Measurements from ENCODE around the gene YTHDF2. TPM values are rescaled to one million over a fixed set of nuclear protein-coding genes. Genes with fewer than 3 reads are reported as not detected.
A peak's percentile ranks its signal among the peaks of the same experiment; 100 is the strongest.
"Not testable (repeated sequence)": the region's sequence is repeated elsewhere in the genome, so short reads cannot be mapped to it uniquely, and the experiment has no call there.

The YTHDF2 gene
- polyA plus RNA-seq, 3 donors = 20.7 to 81.6 (median 74.2) TPM

GRCh38 chr1:28790377-28791035 lies 53.8 kb downstream of the YTHDF2 start:
- WGBS (ENCODE audit: insufficient coverage) = 86% methylated on average over 11 of the region's 12 CpGs
- no peak for TF ChIP-seq CTCF (IDR thresholded peaks at IDR 0.05)
- H3K27me3 ChIP-seq (ENCODE audit: control insufficient read depth in 2 of 2, insufficient read depth in 2 of 2, low read length in 2 of 2) = no peaks in the 10 kb centered on the region
- intact Hi-C loops (cut with micrococcal nuclease) = no loop called here
- no peak overlapping the region for H3K27ac ChIP-seq (ENCODE audit: low read depth in 1 of 2, low read length in 2 of 2)
- H2AFZ ChIP-seq (ENCODE audit: insufficient read depth, low read depth, low read length, poor library complexity, severe bottlenecking) = no peak overlapping the region
- Mint-ChIP-seq H3K4me1 (peaks cover 8% of the 10 kb centered on the region), H3K36me3 (no peaks in the 10 kb centered on the region), H3K4me3 (no peak overlapping the region), H3K9me3 (peaks cover 0 to under 1% (median 0%) of the 10 kb centered on the region in 7 donors), H3K27ac (no peak overlapping the region), H3K27me3 (ENCODE audit: low read depth in 3 of 3) (peaks cover 2 to 9% (median 4%) of the 10 kb centered on the region in 3 donors)
- no peak overlapping the region for H3K9ac ChIP-seq (ENCODE audit: insufficient read depth, low read length, poor library complexity, severe bottlenecking)
- no peaks in the 10 kb centered on the region for H4K20me1 ChIP-seq (ENCODE audit: insufficient read depth, low read length)
- H3K79me2 ChIP-seq (ENCODE audit: insufficient read depth, low read length) = no peaks in the 10 kb centered on the region
- no peaks in the 10 kb centered on the region for H3K36me3 ChIP-seq (replicated peaks in 1 of 2; ENCODE audit: control insufficient read depth in 1 of 2, insufficient read depth in 2 of 2, low read length in 2 of 2)
- H3K4me2 ChIP-seq (replicated peaks; ENCODE audit: extremely low read depth, low read length, poor library complexity, severe bottlenecking) = no peak overlapping the region
- no peak overlapping the region for H3K4me3 ChIP-seq (replicated peaks in 1 of 3; ENCODE audit: low read depth in 2 of 3, low read length in 3 of 3)
- DNase-seq = no peak
- H3K4me1 ChIP-seq (ENCODE audit: control insufficient read depth in 1 of 2, insufficient read depth in 2 of 2, low read length in 2 of 2) = peaks cover 3% of the 10 kb centered on the region in 2 donors
- no peaks in the 10 kb centered on the region for H3K9me3 ChIP-seq (replicated peaks in 1 of 2; ENCODE audit: control insufficient read depth in 1 of 2, insufficient read depth in 1 of 2, low read length in 2 of 2)

GRCh38 chr1:28791929-28792328 lies 55.2 kb downstream of the YTHDF2 start:
- H3K27ac ChIP-seq (ENCODE audit: low read depth in 1 of 2, low read length in 2 of 2); H3K9me3 ChIP-seq (replicated peaks in 1 of 2; ENCODE audit: control insufficient read depth in 1 of 2, insufficient read depth in 1 of 2, low read length in 2 of 2); H3K36me3 Mint-ChIP-seq; H3K9me3 Mint-ChIP-seq; H3K9ac ChIP-seq (ENCODE audit: insufficient read depth, low read length, poor library complexity, severe bottlenecking); H3K4me2 ChIP-seq (replicated peaks; ENCODE audit: extremely low read depth, low read length, poor library complexity, severe bottlenecking); H4K20me1 ChIP-seq (ENCODE audit: insufficient read depth, low read length); H3K27me3 ChIP-seq (ENCODE audit: control insufficient read depth in 2 of 2, insufficient read depth in 2 of 2, low read length in 2 of 2); H3K4me1 Mint-ChIP-seq; H3K36me3 ChIP-seq (replicated peaks in 1 of 2; ENCODE audit: control insufficient read depth in 1 of 2, insufficient read depth in 2 of 2, low read length in 2 of 2); intact Hi-C loops (cut with micrococcal nuclease); H2AFZ ChIP-seq (ENCODE audit: insufficient read depth, low read depth, low read length, poor library complexity, severe bottlenecking); H3K79me2 ChIP-seq (ENCODE audit: insufficient read depth, low read length); H3K4me1 ChIP-seq (ENCODE audit: control insufficient read depth in 1 of 2, insufficient read depth in 2 of 2, low read length in 2 of 2); H3K4me3 ChIP-seq (replicated peaks in 1 of 3; ENCODE audit: low read depth in 2 of 3, low read length in 3 of 3); H3K4me3 Mint-ChIP-seq; H3K27me3 Mint-ChIP-seq (ENCODE audit: low read depth in 3 of 3); DNase-seq: not testable (repeated sequence)
- no CpG with 5 or more reads among the region's 2 CpGs for WGBS (ENCODE audit: insufficient coverage)
- peak overlapping the region in 1 of 7 donors; percentile 37 for H3K27ac Mint-ChIP-seq

All from CD14-positive monocyte (primary cell).